HEK293T (cell line): Measurements from ENCODE around the gene PNMA5.
"Not testable (repeated sequence)": the region's sequence is repeated elsewhere in the genome, so short reads cannot be mapped to it uniquely, and the experiment has no call there.

Experiments used
- CTCF ChIA-PET: fragments of 350-600 bp; formaldehyde crosslinking; extraction: SDS; loops from one replicate; lab custom pipeline; 2021; ENCODE audit warnings: antibody characterized with exemption, inconsistent platforms; lab: Yijun Ruan, JAX
- POLR2A ChIA-PET: fragments of 350-600 bp; formaldehyde crosslinking; extraction: SDS; loops from one replicate; lab custom pipeline; 2020; ENCODE audit warnings: antibody characterized with exemption, inconsistent platforms; lab: Yijun Ruan, JAX
- DNase-seq: peaks from one replicate; pipeline ENCODE4 v3.0.0; 2012; ENCODE audit warnings: mixed read lengths; ENCODE audit errors: extremely low spot score
- ARNT ChIP-seq: fragments of 450-650 bp; IDR thresholded peaks from 2 replicates; pipeline ENCODE4 v1.6.1; 2017; ENCODE audit warnings: mild to moderate bottlenecking
- BHLHE40 ChIP-seq: fragments of 450-650 bp; IDR thresholded peaks from 2 replicates; pipeline ENCODE4 v1.6.1; 2016; ENCODE audit warnings: mild to moderate bottlenecking, moderate library complexity, borderline replicate concordance
- CTBP1 ChIP-seq: fragments of 450-650 bp; IDR thresholded peaks from 2 replicates; pipeline ENCODE4 v1.6.1; 2016; ENCODE audit warnings: borderline replicate concordance
- ELF4 ChIP-seq: fragments of 450-650 bp; IDR thresholded peaks from 2 replicates; pipeline ENCODE4 v1.6.1; 2017; ENCODE audit warnings: antibody characterized with exemption
- FOXA1 ChIP-seq: fragments of 450-650 bp; IDR thresholded peaks from 2 replicates; pipeline ENCODE4 v1.6.1; 2016; ENCODE audit warnings: mild to moderate bottlenecking
- FOXK2 ChIP-seq: fragments of 450-650 bp; IDR thresholded peaks from 2 replicates; pipeline ENCODE4 v1.6.1; 2016; ENCODE audit warnings: mild to moderate bottlenecking
- FOXM1 ChIP-seq: fragments of 450-650 bp; IDR thresholded peaks from 2 replicates; pipeline ENCODE4 v1.6.1; 2017; ENCODE audit warnings: mild to moderate bottlenecking, borderline replicate concordance
- HDGF ChIP-seq: fragments of 450-650 bp; IDR thresholded peaks from 2 replicates; pipeline ENCODE4 v1.6.1; 2017; ENCODE audit warnings: antibody characterized with exemption, borderline replicate concordance
- L3MBTL2 ChIP-seq: fragments of 450-650 bp; conservative IDR thresholded peaks from 2 replicates; pipeline ENCODE4 v1.6.1; 2016; ENCODE audit warnings: mild to moderate bottlenecking
- LEF1 ChIP-seq: fragments of 450-650 bp; IDR thresholded peaks from 2 replicates; pipeline ENCODE4 v1.6.1; 2017; ENCODE audit warnings: mild to moderate bottlenecking, borderline replicate concordance
- NFRKB ChIP-seq: fragments of 450-650 bp; IDR thresholded peaks from 2 replicates; pipeline ENCODE4 v1.6.1; 2016; ENCODE audit warnings: mild to moderate bottlenecking, moderate library complexity
- SP1 ChIP-seq: fragments of 450-650 bp; IDR thresholded peaks from 2 replicates; pipeline ENCODE4 v1.6.1; 2017
- SUZ12 ChIP-seq: fragments of 450-650 bp; IDR thresholded peaks from 2 replicates; pipeline ENCODE4 v1.6.1; 2016; ENCODE audit warnings: mild to moderate bottlenecking
- TARDBP ChIP-seq: fragments of 450-650 bp; IDR thresholded peaks from 2 replicates; pipeline ENCODE4 v1.6.1; 2016
- ZNF384 ChIP-seq: fragments of 450-650 bp; IDR thresholded peaks from 2 replicates; pipeline ENCODE4 v1.6.1; 2016
- TF ChIP-seq, protein P1 (sequence below): fragments of 450-650 bp; IDR thresholded peaks from 2 replicates; pipeline ENCODE4 v1.6.1; 2016

Gene PNMA5

DNA sequence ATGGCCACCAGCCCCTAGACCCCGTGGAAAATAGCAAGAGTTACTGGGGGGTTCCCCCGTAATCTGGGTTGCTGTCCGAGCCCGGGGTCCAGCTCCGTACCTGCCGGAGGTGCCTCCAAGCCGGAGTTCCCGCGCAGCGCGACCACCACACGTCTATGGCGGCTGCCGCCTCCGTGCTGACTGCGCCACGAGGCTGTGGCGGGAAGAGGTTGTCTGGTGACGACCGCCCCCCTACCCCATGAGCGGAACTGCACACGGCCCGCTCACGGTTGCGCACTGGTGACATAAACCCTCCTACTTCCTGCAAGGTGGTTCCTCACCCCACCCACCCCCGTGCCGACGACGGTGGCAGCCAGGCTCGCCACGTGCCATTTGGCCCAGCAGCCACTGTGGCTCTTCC lies at the start of gene PNMA5:
Gene PNMA5, minus strand, starts transcription at position 184 of the 400 bp plus-strand sequence. CDS start 2,518 bp downstream, outside the sequence.
- CTCF ChIA-PET: no interaction called here
- POLR2A ChIA-PET: no interaction called here
- no peak for DNase-seq
- TF ChIP-seq SUZ12: no peak
- no peak for TF ChIP-seq FOXA1
- TF ChIP-seq, protein P1, sequence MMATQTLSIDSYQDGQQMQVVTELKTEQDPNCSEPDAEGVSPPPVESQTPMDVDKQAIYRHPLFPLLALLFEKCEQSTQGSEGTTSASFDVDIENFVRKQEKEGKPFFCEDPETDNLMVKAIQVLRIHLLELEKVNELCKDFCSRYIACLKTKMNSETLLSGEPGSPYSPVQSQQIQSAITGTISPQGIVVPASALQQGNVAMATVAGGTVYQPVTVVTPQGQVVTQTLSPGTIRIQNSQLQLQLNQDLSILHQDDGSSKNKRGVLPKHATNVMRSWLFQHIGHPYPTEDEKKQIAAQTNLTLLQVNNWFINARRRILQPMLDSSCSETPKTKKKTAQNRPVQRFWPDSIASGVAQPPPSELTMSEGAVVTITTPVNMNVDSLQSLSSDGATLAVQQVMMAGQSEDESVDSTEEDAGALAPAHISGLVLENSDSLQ: no peak
- no peak for TF ChIP-seq LEF1
- TF ChIP-seq ARNT: no peak
- TF ChIP-seq BHLHE40: no peak
- no peak for TF ChIP-seq ELF4
- TF ChIP-seq FOXK2: no peak
- TF ChIP-seq ZNF384: no peak
- no peak for TF ChIP-seq L3MBTL2
- no peak for TF ChIP-seq HDGF
- no peak for TF ChIP-seq TARDBP
- no peak for TF ChIP-seq SP1
- no peak for TF ChIP-seq NFRKB
- no peak for TF ChIP-seq CTBP1
- no peak for TF ChIP-seq FOXM1

DNA sequence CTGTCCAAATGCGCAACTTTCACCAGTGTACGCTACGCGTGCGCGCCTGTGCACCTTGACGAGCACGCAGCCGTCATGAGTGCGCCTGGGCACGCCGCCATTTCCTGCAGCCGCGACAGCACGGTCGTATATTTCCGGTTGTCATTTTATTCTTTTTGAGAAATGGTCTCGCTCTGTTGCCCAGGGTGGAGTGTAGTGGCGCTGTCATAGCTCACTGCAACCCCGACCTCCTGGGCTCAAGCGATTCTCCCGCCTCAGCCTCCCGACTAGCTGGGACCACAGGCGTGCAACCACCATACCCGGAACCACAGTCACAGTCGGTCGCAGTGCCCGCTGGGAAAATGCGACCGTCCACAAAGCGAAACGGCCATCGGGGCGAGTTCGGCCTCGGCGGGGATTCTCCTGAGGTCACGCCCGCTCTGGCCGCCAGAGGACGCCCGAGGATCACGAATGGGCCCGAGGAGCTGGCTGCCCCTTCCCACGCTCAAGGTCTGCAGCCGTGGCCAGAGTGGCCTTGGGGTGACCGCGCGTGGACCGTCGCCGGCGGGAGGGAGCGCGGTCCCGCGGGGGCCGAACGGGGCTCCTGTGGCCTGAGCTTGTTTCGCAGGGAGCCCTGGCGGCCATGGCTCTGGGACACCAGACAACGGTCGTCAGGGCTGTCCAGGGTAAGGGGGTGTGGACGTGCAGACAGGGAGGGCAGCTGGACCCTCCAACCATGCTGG lies 38.6 kb upstream of the PNMA5 start:
- TF ChIP-seq ELF4 (no peak), L3MBTL2 (peak; percentile 46; the same call in 1 of the 2 replicates)
- peak; percentile 82 for DNase-seq
- POLR2A ChIA-PET: interaction anchor here (1.1 kb wide), 1 partner anchor 91 kb away, joined by 3 read pairs; no protein-coding TSS in a partner anchor
- CTCF ChIA-PET: interaction anchor here (0.6 to 1.3 kb wide), 9 partner anchors 8 to 921 kb away, joined by 3 to 4 read pairs (median 3); partner anchors contain the start of gene PNCK

DNA sequence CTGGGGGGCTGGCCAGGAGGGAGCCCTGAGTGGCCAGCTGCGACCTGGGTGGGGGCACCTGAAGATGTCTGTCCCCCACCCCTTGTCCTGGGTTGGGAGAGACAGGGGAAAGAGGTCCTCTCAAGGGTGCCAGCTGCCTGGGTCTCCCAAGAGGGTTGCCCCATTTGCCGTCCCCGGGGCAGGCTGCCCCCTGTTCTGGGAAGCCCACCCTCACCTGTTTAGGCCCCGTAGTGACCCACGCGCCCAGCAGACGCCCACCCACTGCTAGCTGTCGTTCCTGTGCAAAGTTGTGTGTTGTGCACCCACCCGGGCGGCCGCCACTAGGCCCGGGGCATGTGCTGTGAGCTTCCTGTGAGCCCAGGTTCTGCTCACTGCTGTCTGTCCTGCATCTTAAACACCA lies 36.9 kb upstream of the PNMA5 start:
- no peak for DNase-seq
- CTCF ChIA-PET: no interaction called here
- TF ChIP-seq CTBP1: no peak
- TF ChIP-seq BHLHE40: no peak
- no peak for TF ChIP-seq LEF1
- no peak for TF ChIP-seq SP1
- TF ChIP-seq NFRKB: no peak
- no peak for TF ChIP-seq ARNT
- TF ChIP-seq TARDBP: no peak
- TF ChIP-seq FOXA1: no peak
- no peak for TF ChIP-seq ZNF384
- TF ChIP-seq SUZ12: no peak
- TF ChIP-seq HDGF: no peak
- no peak for TF ChIP-seq FOXK2
- TF ChIP-seq FOXM1: no peak
- no peak for TF ChIP-seq L3MBTL2
- POLR2A ChIA-PET: no interaction called here

DNA sequence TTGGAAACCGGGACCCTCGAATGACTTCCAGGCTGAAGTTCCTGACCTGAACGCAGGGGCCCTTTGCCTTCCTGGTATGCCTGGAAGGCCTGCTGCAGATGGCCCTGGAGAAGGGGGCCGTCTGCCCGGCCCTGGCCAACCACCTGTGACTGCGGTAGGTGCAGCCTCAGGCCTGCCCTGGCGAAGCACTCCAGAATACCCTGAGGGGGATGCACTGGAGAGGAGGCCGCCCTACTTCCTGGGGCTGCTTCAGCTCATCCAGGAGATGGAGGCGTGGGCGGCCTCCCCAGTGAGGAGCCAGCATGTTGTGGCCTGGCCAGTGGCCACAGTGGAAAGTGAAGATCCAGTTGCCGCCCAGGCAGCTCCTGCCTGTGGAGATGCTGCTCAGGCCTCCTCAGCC lies 36.0 kb upstream of the PNMA5 start:
- no peak for DNase-seq
- POLR2A ChIA-PET: no interaction called here
- CTCF ChIA-PET: no interaction called here
- no peak for TF ChIP-seq ARNT
- TF ChIP-seq LEF1: no peak

DNA sequence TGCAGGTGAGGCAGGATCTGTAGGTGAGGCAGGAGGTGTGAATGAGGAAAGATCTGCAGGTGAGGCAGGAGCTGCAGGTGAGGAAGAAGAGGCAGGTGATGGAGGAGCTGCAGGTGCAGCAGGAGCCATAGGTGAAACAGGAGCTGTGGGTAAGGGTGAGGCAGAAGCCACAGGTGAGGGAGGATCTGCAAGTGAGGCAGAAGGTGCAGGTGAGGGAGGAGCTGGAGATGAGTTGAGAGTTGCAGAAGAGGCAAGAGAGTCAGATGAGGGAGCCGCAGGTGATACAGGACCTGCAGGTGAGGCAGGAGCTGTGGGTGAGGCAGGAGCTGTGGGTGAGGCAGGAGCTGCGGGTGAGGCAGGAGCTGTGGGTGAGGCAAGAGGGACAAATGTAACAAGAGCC lies 35.2 kb upstream of the PNMA5 start:
- CTCF ChIA-PET: no interaction called here
- POLR2A ChIA-PET: no interaction called here
- no peak for DNase-seq
- TF ChIP-seq ARNT: no peak
- TF ChIP-seq HDGF: no peak

DNA sequence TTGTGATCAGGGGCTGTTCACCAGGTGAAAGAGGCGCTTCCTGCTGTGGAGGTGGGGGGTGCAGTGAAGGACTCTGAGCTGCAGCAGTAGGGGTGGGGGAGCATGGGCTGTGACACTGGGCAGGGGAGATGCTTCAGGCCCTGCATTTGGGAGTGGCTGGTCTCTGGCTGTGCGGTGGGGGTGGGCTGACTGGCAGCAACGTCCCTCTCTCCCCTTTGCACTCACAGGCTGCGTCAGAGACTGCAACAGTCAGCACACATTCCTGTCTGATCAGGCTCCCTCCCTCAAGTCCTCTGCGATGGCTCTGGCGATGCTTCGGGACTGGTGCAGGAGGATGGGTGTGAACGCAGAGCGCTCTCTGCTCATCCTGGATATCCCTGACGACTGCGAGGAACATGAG lies 34.6 kb upstream of the PNMA5 start:
- CTCF ChIA-PET, DNase-seq, POLR2A ChIA-PET: not testable (repeated sequence)

DNA sequence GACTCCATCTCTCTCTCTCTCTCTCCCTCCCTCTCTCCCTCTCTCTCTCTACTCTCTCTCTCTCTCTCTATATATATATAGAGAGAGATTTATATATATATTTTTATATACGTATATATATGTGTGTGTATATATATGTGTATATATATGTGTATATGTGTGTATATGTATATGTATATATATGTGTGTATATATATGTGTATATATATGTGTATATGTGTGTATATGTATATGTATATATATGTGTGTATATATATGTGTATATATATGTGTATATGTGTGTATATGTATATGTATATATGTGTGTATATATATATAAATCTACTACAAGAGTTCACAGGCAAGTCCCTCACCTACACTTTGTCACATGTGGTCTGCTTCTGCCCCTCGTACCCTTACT lies 32.6 kb upstream of the PNMA5 start:
- CTCF ChIA-PET, DNase-seq, POLR2A ChIA-PET: not testable (repeated sequence)

DNA sequence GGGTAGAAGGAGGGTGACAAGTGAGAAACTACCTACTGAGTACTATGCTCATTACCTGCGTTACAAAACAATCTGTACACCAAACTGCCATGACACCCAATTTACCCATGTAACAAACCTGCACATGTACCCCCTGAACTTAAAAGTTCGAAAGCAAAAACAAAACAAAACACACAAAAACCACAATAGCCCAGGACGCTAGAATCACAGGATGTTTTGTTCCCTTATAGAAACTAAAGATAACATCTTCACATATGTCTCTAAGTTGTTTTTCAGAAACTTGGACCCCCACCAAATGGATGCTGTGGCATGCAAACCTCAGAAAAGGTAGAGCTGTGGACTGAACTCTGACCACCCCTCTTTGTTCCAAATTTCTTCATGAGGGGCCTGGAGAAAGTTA lies 25.2 kb upstream of the PNMA5 start:
- TF ChIP-seq CTBP1 (no peak), FOXM1 (no peak), ZNF384 (no peak), L3MBTL2 (no peak), SUZ12 (no peak), BHLHE40 (no peak), ARNT (no peak), FOXK2 (no peak), LEF1 (no peak), SP1 (no peak), ELF4 (no peak), NFRKB (no peak), TARDBP (no peak), FOXA1 (no peak), HDGF (no peak)
- TF ChIP-seq, protein P1: no peak
- ChIA-PET CTCF (no interaction called here), POLR2A (no interaction called here)
- DNase-seq: no peak

DNA sequence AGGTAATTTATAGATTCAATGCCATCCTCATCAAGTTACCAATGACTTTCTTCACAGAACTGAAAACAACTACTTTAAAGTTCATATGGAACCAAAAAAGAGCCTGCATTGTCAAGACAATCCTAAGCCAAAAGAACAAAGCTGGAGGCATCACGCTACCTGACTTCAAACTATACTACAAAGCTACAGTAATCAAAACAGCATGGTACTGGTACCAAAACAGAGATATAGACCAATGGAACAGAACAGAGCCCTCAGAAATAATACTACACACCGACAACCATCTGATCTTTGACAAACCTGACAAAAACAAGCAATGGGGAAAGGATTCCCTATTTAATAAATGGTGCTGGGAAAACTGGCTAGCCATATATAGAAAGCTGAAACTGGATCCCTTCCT lies 23.3 kb upstream of the PNMA5 start:
- POLR2A ChIA-PET, DNase-seq, CTCF ChIA-PET: not testable (repeated sequence)
